EH (cell line): ENCODE measurements around the gene IGSF8.
A peak's percentile ranks its signal among the peaks of the same experiment; 100 is the strongest.

Experiments used
- DNase-seq: peaks from one replicate; pipeline ENCODE4 v3.0.0-alpha.2; 2015; ENCODE audit warnings: low read depth

IGSF8 gene

GRCh38 chr1:160085686-160086455 is 12.5 kb downstream of the IGSF8 start:
- peak; percentile 71 for DNase-seq

- DNase-seq, result no peak
Measured at GRCh38 chr1:160084771-160085321, 13.6 kb downstream of the IGSF8 start.

- DNase-seq, result no peak
Measured at GRCh38 chr1:160083968-160084770, 14.2 kb downstream of the IGSF8 start.

DNA sequence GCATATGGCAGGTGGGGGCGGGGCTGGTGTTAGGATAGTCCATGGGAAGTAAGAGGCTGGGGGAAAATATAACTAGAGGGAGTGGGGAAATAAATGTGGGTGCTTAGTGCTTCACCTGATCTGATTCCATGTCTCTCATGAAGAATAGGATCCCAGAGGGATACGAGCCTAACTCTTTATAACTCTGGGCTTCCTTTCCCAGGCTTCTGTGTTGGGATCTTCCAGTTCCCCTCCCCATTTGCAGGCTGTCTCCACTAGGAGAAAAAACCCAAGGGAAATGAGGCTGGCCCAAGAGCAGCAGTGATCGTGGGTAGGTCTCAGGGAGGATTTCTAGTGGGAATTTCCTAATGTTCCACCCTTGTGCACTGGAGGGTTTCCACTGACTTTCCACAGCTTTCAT is 15.5 kb downstream of the IGSF8 start:
- no peak for DNase-seq

DNA sequence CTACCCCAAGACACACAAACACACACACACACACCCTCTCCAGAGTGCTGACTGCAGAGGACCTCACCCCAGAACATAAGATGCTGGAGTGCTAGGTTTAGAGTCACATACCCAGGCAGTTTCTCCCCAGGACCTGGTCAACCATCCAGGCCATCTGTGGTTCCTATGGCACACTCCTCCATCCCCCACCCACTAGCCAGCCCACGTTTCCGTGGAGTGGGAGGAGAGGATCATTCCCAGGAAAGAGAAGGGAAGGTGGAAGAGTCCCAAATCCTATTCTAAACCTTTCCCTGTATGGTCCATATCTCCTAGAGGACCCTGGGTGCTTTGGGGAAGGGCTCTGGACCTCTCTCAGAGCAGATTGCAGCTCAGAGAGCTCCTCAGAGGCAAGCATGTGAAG is 15.9 kb downstream of the IGSF8 start:
- DNase-seq, result no peak

DNA sequence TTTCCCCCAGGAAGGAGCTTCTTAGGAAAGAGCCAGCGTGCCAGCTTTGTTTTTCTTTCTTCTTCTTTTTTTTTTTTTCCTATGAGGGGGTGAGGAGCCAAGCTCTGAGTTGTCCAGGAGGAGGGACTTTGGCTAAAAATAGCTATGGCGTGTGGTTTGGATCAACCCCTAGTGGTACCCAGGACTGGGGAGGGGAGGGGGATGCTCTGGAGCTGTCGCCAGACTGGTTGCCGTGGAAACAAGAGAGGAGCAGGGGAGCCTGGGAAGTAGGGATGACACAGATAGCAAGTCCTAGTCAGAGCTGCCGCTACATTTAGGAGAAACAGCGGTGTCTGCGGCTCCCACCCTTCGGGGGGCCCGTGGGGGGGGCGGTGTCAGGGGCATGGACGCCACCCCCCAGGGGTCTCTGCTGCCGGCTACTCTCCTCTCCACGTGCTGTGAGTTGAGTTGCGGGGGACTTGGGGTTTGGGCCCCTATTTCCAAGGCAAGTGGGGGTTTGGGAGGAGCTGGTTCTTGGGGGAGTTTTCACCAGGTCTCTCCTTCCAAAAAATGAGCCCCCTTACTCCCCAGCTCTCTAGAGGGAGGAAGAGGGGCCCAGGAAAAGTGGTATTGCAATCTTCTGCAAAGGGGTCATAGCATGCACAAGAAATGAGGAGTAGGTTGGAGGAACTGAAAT is 17.0 kb downstream of the IGSF8 start, which contains the start of gene KCNJ9:
KCNJ9 (plus strand) TSS at position 278 of the 676 bp plus-strand sequence. CDS start 2,493 bp downstream, outside the sequence.
- peak; percentile 90 for DNase-seq

- no peak for DNase-seq
Measured at GRCh38 chr1:160080381-160081100, 17.9 kb downstream of the IGSF8 start.

GRCh38 chr1:160079448-160079847 is 19.0 kb downstream of the IGSF8 start:
- no peak for DNase-seq

GRCh38 chr1:160078512-160079195 is 19.8 kb downstream of the IGSF8 start:
- DNase-seq, result peak; percentile 49

DNA sequence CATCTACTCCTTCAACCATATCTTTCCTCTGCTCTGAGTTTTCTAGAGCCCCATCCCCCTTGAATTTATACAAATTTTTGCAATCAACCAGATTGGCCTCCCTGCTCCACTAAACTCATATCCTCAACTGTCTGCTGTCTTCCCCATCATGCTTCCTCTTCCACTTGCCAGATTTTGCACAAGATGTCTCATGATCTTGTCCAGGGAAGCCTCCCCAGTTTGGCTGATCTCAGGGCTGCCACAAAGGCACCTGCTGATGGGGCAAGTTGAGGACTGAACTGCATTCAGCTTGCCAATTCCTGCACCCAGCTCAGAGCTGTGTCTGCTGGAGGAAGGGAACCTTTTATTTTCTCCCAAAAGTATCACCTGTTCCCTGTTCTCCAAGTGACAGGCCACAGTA is 20.9 kb downstream of the IGSF8 start:
- DNase-seq, result no peak

GRCh38 chr1:160076295-160076694 is 22.1 kb downstream of the IGSF8 start:
- DNase-seq, result peak; percentile 39

GRCh38 chr1:160075836-160076235 is 22.6 kb downstream of the IGSF8 start:
- no peak for DNase-seq

DNA sequence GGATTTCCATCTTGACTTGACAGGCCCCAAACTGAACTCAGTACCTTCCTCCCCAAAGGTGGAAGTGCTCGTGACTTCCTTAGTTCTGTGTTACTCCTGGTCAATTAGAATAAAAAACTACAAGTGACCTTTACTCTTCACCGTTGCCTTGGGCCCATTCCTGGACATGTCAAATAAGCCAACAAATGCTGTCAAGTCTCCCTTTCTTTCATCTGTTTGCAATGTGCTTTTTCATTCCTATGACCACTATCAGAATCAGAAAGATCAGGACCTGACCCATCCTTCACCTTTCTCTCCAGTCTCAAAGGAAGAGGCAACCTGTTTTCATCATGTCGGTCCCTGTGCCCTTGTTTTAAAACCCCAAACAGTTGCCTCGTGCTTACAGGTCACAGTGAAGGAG is 23.6 kb downstream of the IGSF8 start:
- no peak for DNase-seq

GRCh38 chr1:160071289-160071688 is 27.1 kb downstream of the IGSF8 start:
- DNase-seq, result no peak

GRCh38 chr1:160070243-160071163 is 27.9 kb downstream of the IGSF8 start:
- DNase-seq, result peak; percentile 67

- no peak for DNase-seq
Measured at GRCh38 chr1:160069460-160070231, 28.8 kb downstream of the IGSF8 start, which contains the start of gene KCNJ10. Gene KCNJ10 (minus strand): TSS chr1:160070160. CDS start chr1:160042532, 27,628 bp downstream.

DNA sequence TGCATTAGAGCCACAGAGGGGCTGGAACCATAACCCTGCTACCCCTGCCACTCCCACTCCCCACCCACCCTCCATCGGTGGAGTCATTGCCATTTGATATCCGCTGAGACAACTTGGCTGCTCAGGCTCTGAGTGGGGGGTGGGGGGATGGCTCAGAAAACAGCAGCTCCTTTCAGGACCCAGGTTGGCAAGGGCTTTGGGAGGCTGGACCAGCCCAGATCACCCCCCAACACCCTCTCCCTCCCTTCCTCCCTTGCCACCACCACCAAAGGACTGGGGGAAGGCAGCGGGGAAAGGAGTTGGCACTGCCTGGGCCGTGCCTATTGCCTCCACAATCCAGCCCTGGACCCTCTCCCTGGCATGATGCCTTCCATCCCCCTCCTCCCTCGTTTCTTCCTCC is 30.2 kb downstream of the IGSF8 start:
- DNase-seq, result no peak

GRCh38 chr1:160066829-160067745 is 31.3 kb downstream of the IGSF8 start:
- DNase-seq, result no peak
